Central memory CD8-positive, alpha-beta T cell (primary cell): ENCODE data around the gene LGI4.

ENCODE experiments used
- ATAC-seq: fragments of 150-1000 bp; cut with Tn5 transposase; replicated peaks from 2 replicates; pipeline ENCODE4 v1.10.0; 2022; ENCODE audit warnings: mild to moderate bottlenecking, moderate FRiP score, moderate number of reproducible peaks; ENCODE audit not compliant: poor library complexity, severe bottlenecking; ENCODE audit errors: extremely low read depth
- DNase-seq, 2 donors: peaks; one replicate each; pipeline ENCODE4 v3.0.0; 2021; ENCODE audit warnings: low spot score in 2 of 2
- H3K27ac Mint-ChIP-seq: one replicate; pipeline ENCODE4 v1.8.0; 2022; ENCODE audit warnings: low read depth, mild to moderate bottlenecking, moderate library complexity, mixed read lengths
- H3K27me3 Mint-ChIP-seq: one replicate; pipeline ENCODE4 v1.8.0; 2022; ENCODE audit warnings: mixed read lengths
- H3K36me3 Mint-ChIP-seq: one replicate; pipeline ENCODE4 v1.8.0; 2022; ENCODE audit warnings: mild to moderate bottlenecking, moderate library complexity, mixed read lengths; ENCODE audit not compliant: insufficient read depth
- H3K4me1 Mint-ChIP-seq: one replicate; pipeline ENCODE4 v1.8.0; 2022; ENCODE audit warnings: mixed read lengths
- H3K4me3 Mint-ChIP-seq: one replicate; pipeline ENCODE4 v1.8.0; 2022; ENCODE audit warnings: mild to moderate bottlenecking, moderate library complexity, mixed read lengths
- H3K9me3 Mint-ChIP-seq: one replicate; pipeline ENCODE4 v1.8.0; 2022; ENCODE audit warnings: mixed read lengths

Gene LGI4

GRCh38 chr19:35143231-35143715 lies 8.4 kb upstream of the LGI4 start, which contains the start of gene FXYD7:
Gene FXYD7, plus strand, starts transcription at chr19:35143255. Its CDS starts 79 bp downstream, at chr19:35143334.
- no peak for DNase-seq

DNA sequence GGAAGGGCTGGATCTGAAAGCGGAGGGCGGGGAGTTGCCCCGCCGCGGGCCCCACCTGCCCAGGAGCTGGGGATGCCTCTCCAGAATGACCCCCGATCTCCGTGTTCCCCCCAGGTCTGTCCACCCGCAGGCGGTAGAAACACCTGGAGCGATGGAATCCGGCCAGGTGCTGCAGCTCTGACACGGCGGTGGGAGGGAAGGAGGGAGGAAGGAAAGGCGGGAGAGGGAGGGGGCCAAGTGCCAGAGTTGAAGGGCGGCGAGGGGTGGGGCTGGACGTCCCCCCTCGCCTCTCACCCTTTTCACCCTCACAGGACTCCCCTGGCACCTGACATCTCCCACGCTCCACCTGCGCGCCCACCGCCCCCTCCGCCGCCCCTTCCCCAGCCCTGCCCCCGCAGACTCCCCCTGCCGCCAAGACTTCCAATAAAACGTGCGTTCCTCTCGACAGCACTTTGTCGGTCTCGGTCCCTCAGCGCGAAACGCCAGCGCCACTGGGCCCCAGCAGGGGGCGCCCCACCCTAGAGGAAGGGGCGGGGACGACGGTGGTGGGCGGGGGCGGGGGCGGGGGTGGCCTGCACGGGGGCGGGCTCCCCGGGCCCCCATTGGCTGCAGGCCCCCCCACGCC lies 7.9 kb upstream of the LGI4 start:
- peak; percentile 31 for ATAC-seq
- peaks cover 48% of the 10 kb centered on the region for H3K4me1 Mint-ChIP-seq
- H3K27ac Mint-ChIP-seq: no peak overlapping the region
- H3K9me3 Mint-ChIP-seq: no peaks in the 10 kb centered on the region
- H3K27me3 Mint-ChIP-seq: no peaks in the 10 kb centered on the region
- peak overlapping the region; percentile 75 for H3K4me3 Mint-ChIP-seq
- H3K36me3 Mint-ChIP-seq: no peaks in the 10 kb centered on the region
- DNase-seq: peak; percentile 44 to 70

More at GRCh38 chr19:35143231-35143715, 8.4 kb upstream of the LGI4 start, which contains the start of gene FXYD7:
- Mint-ChIP-seq H3K4me1 (peaks cover 48% of the 10 kb centered on the region), H3K27ac (no peak within 1 kb of the TSS), H3K4me3 (peak within 1 kb of the TSS; percentile 75), H3K36me3 (no peaks in the 10 kb centered on the region), H3K27me3 (no peaks in the 10 kb centered on the region), H3K9me3 (no peaks in the 10 kb centered on the region)
- ATAC-seq: no peak

DNA sequence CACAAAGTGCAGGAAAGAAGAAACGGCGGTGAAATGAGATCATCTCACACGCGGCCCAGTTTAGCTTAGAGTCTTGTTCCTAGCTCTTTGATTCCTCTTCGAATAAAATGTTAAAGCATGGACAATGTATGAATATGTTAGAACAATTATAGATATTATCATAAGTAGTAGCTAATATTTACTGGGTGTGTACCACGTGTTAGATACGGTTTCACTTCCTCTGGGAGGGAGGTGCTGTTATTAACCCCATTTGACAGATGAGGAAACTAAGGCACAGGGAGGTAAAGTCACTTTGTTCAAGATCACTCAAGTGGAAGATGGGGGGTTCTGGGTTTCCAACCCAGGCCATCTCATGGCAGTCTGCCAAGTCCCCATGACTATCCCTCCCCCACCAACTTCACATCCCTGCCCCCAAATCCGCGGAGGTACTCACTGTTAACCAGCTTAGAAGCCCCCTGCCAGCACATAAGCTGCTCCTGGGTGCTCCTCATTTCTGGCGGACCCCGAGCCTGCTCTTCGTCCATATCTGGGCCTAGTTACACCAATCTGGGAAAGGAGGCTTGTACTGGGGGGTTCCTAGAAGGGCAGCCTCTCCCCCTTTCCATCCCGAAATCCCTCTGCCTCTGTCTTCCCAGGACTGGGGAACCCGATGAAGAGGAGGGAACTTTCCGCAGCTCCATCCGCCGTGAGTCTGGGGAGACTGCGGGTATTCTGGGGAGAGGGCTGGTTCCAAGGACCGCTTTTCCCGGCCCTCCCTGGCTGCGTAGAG lies 7.2 kb upstream of the LGI4 start:
- no peak overlapping the region for H3K27ac Mint-ChIP-seq
- no peak for DNase-seq

GRCh38 chr19:35140962-35141836 lies 6.3 kb upstream of the LGI4 start:
- ATAC-seq (peak; percentile 76), DNase-seq (peak; percentile 85 to 86)
- Mint-ChIP-seq H3K4me1 (peaks cover 55% of the 10 kb centered on the region), H3K27me3 (no peaks in the 10 kb centered on the region), H3K4me3 (peak overlapping the region; percentile 75), H3K36me3 (no peaks in the 10 kb centered on the region), H3K9me3 (no peaks in the 10 kb centered on the region), H3K27ac (peak overlapping the region; percentile 41)

More for the DNA sequence above, 7.2 kb upstream of the LGI4 start:
- no peaks in the 10 kb centered on the region for H3K27me3 Mint-ChIP-seq
- peaks cover 54% of the 10 kb centered on the region for H3K4me1 Mint-ChIP-seq
- H3K9me3 Mint-ChIP-seq: no peaks in the 10 kb centered on the region
- ATAC-seq: peak; percentile 17
- H3K36me3 Mint-ChIP-seq: no peaks in the 10 kb centered on the region
- peak overlapping the region; percentile 75 for H3K4me3 Mint-ChIP-seq

DNA sequence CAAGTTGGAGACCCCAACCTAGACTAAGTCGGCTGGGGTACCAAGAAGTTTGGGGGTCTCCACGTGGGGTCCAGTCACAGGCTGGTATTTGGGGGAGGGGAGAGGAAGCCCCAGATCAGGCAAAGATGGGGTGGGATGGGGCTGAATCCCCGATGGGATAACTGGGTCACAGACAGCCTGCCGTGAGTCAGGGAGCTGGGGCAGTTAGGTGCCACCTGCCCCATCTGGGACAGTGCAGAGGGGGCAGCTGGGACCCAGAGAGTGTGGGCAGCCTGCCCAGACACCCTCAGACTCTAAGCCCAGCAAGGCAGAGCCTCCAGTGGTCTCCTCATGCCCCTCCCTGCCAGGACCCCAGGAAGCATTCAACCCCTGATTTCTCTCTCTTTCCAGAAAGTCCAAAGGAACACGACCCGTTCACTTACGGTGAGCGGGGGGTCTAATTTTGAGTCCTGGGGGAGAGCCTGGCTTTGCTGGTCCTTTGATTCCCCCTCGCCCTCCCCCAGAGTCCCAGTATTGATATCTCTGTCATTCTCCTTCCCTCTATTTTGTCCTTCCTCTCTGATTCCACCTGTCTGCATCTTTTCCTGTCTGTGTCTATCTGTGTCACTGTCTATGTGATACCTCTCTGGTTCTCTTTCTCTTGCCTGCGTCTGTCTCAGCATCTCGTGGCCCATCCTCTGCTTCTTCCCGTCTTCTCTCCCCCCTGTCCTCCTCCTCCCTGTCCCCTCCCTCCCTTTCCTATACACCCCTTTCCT lies 5.5 kb upstream of the LGI4 start:
- Mint-ChIP-seq H3K27ac (peak overlapping the region; percentile 41), H3K36me3 (peaks cover 3% of the 10 kb centered on the region), H3K9me3 (no peaks in the 10 kb centered on the region), H3K4me3 (peak overlapping the region; percentile 75), H3K27me3 (no peaks in the 10 kb centered on the region), H3K4me1 (peaks cover 55% of the 10 kb centered on the region)
- ATAC-seq: no peak
- DNase-seq: no peak

DNA sequence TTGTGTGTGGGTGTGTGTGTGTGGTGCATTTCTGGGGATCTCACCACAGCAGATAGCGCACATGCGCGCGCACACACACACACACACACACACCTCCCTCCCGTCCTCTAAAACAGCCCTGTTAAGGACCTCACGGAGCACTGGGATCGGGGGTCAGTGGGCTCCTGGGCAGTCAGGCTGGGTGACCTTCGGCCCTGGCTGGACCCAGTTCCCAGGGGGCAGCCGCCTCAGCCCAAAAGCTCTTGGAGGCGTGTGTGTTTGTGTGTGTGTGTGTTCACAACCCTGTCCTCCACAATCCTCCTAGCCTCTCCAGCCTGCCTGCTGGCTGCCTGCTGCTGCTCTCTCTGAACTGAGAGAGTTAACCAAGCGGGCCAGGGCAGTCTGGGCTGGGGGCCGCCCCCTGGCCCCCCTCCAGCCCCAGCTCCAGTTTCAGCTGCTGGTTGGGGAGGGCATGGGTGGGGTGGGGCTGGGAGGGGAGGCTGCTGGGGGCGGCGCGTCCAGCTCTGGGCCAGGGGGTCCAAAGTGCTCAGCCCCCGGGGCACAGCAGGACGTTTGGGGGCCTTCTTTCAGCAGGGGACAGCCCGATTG lies 3.5 kb upstream of the LGI4 start, which contains the start of gene FXYD1:
Gene FXYD1, plus strand, starts transcription at position 520 of the 588 bp plus-strand sequence. CDS start 1,256 bp downstream, outside the sequence.
- Mint-ChIP-seq H3K36me3 (peaks cover 3% of the 10 kb centered on the region), H3K4me1 (peaks cover 41% of the 10 kb centered on the region), H3K9me3 (no peaks in the 10 kb centered on the region), H3K4me3 (no peak within 1 kb of the TSS), H3K27me3 (no peaks in the 10 kb centered on the region), H3K27ac (no peak within 1 kb of the TSS)
- no peak for DNase-seq
- ATAC-seq: no peak

DNA sequence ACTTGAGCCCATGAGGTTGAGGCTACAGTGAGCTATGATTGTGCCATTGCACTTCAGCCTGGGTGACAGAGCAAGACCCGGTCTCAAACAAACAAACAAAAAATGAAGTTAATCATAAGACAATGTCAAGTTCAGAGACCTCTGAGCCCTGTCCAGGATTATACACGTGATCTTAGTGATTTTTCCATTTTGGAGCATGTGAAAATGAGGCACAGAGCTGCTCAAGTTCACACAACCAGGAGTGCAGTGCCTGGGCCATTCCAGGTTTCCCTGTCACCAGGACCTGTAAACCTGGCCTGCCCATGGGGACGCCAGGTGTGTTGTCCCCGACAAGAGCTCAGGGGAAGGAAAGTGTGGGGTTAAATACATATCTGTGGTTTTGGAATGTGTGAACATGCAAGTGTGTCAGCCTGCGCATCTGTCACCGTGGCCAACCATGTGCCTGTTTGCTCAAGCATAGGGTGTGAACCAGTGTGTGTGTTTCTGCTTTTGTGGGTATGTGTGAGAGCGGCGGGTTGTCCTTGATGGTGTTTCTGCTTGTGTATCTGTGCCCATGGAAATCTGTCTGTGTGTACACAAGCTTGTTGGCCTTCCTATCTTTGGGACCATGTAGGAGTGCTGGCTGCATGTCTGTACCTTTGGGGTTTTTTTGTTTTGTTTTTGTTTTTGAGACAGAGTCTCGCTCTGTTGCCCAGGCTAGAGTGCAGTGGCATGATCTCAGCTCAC lies 2.3 kb upstream of the LGI4 start:
- H3K9me3 Mint-ChIP-seq: peaks cover 11% of the 10 kb centered on the region
- ATAC-seq (no peak), DNase-seq (no peak)
- H3K27me3 Mint-ChIP-seq: no peaks in the 10 kb centered on the region
- H3K27ac Mint-ChIP-seq: no peak overlapping the region
- H3K36me3 Mint-ChIP-seq: peaks cover 3% of the 10 kb centered on the region
- H3K4me3 Mint-ChIP-seq: no peak overlapping the region
- peaks cover 30% of the 10 kb centered on the region for H3K4me1 Mint-ChIP-seq

DNA sequence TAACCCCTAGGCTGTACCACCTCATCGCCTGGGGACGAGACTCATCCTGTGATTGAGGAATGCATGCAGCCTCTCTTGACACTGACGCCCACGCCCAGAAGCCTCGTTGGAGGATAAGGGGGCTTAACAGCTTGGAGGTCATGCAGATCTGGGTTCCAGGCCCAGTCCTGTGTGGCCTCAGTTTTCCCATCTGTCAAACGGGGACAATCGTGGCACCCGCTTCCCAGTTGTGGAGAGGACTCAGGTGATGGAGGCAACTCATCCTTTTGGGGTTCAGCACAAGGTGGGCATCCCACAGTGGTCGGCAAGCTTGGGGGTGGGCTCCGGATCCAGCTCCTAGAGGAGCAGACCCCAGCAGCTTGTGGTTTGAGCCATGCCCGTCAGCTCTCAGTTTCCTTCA lies 1.4 kb upstream of the LGI4 start:
- Mint-ChIP-seq H3K27ac (no peak overlapping the region), H3K9me3 (peaks cover 11% of the 10 kb centered on the region), H3K27me3 (no peaks in the 10 kb centered on the region), H3K4me1 (peaks cover 21% of the 10 kb centered on the region), H3K36me3 (peaks cover 3% of the 10 kb centered on the region), H3K4me3 (no peak overlapping the region)
- DNase-seq: no peak
- no peak for ATAC-seq

GRCh38 chr19:35135389-35135909 lies 590 bp upstream of the LGI4 start:
- no peaks in the 10 kb centered on the region for H3K27me3 Mint-ChIP-seq
- peaks cover 11% of the 10 kb centered on the region for H3K9me3 Mint-ChIP-seq
- no peak overlapping the region for H3K4me3 Mint-ChIP-seq
- DNase-seq: peak; percentile 38 to 51
- no peak overlapping the region for H3K27ac Mint-ChIP-seq
- peaks cover 13% of the 10 kb centered on the region for H3K4me1 Mint-ChIP-seq
- ATAC-seq: peak; percentile 65
- peaks cover 3% of the 10 kb centered on the region for H3K36me3 Mint-ChIP-seq

DNA sequence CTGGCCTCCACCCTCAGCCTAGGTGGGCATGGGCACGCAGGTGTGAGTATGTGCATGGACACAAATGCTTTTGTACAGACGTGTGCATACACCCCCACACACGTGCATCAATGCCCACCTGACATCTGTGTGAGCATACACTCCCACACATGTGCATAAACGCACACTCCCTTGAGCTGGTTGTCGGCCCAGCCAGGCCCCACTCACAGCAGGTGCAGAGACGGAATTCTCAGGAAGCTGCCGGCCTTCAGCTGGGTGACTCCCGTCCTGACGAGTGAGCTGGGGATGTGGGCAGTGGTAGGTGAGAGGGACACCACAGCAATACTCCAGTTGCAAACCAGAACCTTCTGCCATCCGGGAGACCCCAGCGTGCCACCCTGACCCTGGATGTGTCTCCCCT lies 1.0 kb downstream of the LGI4 start:
- ATAC-seq: no peak
- Mint-ChIP-seq H3K27ac (no peak overlapping the region), H3K9me3 (peaks cover 11% of the 10 kb centered on the region), H3K27me3 (no peaks in the 10 kb centered on the region), H3K4me3 (no peak overlapping the region), H3K4me1 (peaks cover 12% of the 10 kb centered on the region), H3K36me3 (peaks cover 3% of the 10 kb centered on the region)
- no peak for DNase-seq

DNA sequence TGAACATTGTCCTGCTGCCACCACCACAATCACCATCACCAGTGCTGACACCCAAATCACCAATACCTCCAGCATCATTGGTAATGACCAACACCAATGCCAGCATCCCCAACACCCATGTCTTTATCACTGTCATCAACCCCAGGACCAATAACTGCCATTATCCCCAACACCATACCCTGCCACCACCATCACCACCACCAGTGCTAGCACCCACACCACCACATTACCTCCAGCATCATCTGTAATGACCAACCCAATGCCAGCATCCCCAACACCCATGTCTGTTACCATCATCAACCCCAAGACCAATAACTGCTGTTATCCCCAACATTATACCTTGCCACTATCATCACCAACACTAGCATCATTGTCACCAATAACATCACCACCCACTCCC lies 2.6 kb downstream of the LGI4 start:
- Mint-ChIP-seq H3K9me3 (peaks cover 11% of the 10 kb centered on the region), H3K4me3 (no peak overlapping the region), H3K27ac (no peak overlapping the region), H3K27me3 (no peaks in the 10 kb centered on the region), H3K4me1 (peaks cover 8% of the 10 kb centered on the region), H3K36me3 (peaks cover 3% of the 10 kb centered on the region)
- ATAC-seq (no peak), DNase-seq (no peak)
